HS-27A (cell line): ENCODE measurements around the gene AKNA.

Experiments
- DNase-seq: peaks from one replicate; pipeline ENCODE4 v3.0.0-alpha.2; 2012; ENCODE audit warnings: low read depth, missing footprints

The AKNA gene

GRCh38 chr9:114286146-114286679 lies 101.6 kb downstream of the AKNA start:
- DNase-seq, result no peak

GRCh38 chr9:114285166-114285867 lies 102.5 kb downstream of the AKNA start:
- DNase-seq, result peak; percentile 43

- no peak for DNase-seq
Observed at GRCh38 chr9:114284316-114285060, 103.3 kb downstream of the AKNA start.
